Fibroblast of upper back skin (primary cell): ENCODE measurements around the gene ENAH.
"Not testable (repeated sequence)": the region's sequence is repeated elsewhere in the genome, so short reads cannot be mapped to it uniquely, and the experiment has no call there.

ENCODE experiments used
- DNase-seq: peaks from one replicate; pipeline ENCODE4 v3.0.0-alpha.2; 2013

Gene ENAH

DNA sequence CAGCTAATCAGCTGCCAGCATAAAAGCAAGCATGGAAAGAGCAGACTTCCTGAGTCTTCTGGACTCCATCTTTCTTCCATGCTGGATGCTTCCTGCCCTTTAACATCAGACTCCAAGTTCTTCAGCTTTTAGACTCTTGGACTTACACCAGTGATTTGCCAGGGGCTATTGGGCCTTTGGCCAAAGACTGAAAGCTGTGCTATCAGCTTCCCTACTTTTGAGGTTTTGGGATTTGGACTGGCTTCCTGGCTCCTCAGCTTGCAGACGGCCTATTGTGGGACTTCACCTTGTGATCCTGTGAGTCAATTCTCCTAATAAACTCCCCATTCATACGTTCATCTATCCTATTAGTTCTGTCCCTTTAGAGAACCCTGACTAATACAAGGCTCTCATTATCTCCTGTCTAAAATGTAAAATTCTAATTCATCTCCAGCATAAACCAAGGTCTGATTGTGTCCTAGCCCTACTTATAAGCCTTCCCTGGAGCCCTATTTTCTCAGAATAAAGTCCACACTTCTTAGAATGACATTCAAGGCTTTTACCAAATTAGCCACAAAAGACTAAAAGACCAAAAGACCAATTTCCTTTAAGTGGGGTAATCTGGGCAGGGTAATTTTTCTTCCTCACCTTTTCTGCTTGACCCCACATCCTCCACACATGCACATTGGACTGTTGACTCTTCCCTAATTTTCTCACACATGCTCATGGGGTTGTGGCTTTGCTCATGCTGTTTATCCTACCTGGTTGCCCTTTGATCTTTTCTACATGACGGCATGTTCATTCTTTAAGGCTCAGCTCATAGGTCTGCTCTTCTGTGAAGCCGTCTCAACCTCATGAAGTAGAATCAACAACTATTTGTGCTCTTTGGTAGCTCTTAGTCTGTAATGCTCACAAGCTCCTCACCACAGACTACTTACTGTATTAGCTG is 18.1 kb upstream of the ENAH start:
- DNase-seq: peak; percentile 30

DNA sequence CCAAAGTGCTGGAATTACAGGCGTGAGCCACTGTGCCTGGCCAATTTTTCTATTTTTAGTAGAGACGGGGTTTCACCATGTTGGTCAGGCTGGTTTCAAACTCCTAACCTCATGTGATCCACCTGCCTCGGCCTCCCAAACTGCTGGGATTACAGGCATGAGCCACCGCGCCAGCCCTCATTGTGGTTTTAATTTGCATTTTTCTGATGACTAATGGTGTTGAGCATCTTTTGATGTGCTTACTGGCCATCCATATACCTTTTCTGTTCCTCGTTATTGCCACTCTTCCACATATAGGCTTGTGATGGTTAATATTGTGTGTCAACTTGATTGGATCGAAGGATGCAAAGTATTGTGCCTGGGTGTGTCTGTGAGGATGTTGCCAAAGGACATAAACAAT is 17.4 kb upstream of the ENAH start:
- DNase-seq: no peak

GRCh38 chr1:225668222-225668621 is 15.3 kb upstream of the ENAH start:
- DNase-seq: no peak

DNA sequence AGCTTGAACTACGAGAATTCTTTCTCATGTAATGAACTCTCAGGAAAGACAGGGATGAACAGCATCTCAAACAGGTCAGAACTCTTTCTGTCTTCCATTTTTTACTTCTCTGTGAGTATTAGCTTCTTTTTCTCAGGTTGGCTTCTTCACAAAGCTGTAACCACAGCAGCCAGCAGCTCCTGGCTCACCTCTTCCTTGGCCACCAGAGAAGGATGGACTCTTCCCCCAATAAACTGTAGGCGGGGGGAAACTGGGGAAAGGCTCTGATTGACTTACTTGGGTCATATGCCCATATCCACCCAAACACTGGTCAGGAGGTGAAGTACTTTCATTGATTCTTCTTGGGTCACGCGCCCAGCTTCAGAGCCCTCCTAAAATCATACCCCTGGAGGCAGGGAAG is 14.4 kb upstream of the ENAH start:
- no peak for DNase-seq

DNA sequence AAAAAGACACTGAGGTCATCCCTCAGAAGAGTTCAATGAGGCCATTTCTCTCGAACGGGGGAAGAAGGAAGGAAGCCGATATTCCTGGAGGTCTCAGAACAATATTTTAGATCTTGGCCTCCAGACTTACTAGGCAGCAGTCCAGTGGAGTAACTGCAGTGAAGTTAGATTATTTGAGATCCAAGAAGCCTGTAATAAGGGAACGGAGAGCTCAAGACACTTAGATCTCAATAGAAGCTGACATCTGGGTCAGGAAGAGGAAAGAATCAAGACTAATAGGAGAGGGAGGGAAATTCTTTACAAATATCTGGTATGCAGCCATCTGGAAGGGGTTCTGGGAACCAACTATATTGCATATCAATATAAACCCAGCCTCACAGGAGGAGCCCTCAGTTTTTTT is 13.6 kb upstream of the ENAH start:
- no peak for DNase-seq

DNA sequence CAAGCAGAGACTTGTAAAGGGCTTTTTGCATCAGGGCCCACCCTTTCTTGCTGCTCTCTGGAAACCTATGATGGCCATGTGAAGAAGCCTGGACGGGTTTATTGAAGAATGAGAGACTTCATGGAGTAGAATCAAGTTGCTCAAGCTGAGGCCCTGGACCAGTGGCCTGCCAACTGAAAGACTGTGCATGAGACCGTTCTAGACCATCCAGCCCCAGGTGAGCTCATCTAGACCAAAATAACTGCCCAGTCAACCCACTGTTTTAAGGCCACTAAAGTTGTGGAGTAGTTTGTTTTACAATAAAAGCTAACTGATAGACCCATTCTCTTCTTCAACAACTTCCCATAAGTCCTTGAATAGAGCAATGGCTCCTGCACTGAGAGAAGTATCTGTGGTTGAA is 11.8 kb upstream of the ENAH start:
- no peak for DNase-seq

GRCh38 chr1:225662155-225662554 is 9.2 kb upstream of the ENAH start:
- DNase-seq: no peak

DNA sequence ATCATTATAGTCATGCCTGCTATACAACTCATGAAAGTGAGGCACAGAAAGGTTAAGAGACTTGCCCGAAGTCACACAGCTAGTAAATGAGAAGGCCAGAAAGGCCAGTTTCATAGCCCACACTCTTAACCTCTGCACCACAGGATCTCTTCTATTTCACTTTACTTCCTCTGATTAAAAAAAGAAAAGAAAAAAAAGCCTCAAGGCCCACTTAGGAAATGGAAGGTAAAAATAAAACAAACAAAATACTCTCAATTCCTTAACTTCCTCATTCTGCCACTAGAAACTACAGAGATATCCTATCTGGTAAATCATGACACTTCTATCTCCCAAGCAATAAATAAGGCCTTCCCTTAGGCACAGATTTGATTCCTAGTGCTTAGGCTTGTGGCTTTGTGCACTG is 7.6 kb upstream of the ENAH start:
- DNase-seq: no peak

- DNase-seq: peak; percentile 83
Observed at GRCh38 chr1:225658041-225658440, 5.1 kb upstream of the ENAH start.

DNA sequence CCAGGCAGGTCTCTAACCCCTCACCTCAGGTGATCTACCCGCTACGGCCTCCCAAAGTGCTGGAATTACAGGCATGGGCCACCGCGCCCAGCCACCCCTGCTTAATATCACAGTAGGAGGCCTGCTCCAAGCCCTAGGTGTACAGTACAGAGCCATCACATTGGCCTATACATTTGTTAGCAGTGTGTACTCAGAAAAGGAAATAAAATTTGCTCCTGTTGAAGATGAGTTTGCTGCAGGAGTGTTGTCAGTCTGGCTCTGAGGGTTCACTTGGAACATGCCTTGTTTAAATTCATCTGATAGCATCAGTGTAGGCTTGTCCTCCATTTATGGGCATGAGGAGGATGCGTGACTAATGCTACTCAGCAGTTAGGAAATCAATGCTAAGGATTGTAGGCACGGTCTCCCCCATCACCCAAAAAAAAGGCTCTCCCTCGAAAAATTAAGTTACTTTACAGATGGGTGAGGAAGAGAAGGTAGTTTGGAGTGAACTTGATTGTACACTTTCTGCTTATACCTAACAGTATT is 4.6 kb upstream of the ENAH start:
- DNase-seq: peak; percentile 93

DNA sequence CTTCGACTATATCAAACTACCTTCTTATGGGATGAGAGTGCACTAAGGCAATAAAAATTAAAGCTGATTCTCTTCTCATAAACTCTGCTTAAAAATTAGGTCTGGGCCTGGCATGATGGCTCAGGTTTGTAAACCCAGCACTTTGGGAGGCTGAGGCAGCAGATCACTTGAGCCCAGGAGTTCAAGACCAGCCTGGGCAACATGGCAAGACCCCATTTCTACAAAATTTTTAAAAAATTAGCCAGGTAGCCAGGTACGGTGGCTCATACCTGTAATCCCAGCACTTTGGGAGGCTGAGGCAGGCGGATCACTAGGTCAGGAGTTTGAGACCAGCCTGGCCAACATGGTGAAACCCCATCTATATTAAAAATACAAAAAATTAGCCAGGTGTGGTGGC is 3.3 kb upstream of the ENAH start:
- DNase-seq: not testable (repeated sequence)

DNA sequence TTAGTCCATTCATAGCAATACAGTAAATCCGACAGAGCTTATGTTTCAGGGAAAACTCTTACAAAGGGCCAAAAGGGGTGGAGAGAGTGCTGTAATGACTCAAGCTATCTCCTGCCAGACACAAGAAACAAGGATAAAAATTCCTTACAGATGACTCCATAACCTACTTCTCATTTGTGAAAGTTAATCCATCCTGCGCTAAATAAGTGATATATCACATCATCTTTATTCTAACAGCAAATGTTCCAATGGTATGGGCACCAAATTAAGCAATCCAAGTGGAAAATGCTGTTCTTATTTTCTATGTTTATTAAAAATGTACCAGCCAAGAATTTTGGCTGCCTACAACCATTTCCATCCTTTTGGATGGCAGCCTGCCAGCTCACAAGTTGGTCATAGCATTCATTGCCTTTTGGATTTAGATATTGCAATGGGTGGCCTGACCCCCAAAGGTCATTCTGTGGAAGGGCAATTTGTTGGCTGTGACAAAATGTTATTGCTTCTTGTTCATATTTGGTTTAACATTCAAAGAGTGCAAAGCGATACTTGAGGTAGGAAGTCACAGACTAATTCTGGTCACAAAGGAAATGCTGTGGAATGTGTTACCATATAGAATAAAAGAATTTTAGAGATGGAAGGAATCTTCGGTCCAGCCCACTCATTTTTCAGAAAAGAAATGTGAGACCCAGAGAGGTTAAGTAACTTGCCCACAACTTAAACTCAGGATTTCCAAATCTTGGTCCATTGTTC is 2.8 kb upstream of the ENAH start:
- peak; percentile 99 for DNase-seq

GRCh38 chr1:225654688-225655508 is 2.0 kb upstream of the ENAH start:
- no peak for DNase-seq

DNA sequence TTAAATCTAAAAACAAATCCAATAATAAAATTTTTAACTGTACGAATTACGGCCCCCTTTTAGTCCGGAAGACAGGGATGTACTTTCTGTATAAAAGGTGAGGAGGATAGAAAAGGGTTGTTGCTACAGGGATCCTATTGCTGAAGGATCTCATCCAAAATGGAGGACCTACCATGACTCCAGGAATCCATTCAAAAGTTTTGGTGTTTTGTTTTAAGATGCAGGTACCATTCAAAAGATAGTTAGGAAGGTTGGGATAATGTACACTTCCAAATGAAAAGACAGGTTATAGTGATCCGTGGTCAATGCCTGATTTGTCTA is 1.3 kb upstream of the ENAH start:
- DNase-seq: no peak

DNA sequence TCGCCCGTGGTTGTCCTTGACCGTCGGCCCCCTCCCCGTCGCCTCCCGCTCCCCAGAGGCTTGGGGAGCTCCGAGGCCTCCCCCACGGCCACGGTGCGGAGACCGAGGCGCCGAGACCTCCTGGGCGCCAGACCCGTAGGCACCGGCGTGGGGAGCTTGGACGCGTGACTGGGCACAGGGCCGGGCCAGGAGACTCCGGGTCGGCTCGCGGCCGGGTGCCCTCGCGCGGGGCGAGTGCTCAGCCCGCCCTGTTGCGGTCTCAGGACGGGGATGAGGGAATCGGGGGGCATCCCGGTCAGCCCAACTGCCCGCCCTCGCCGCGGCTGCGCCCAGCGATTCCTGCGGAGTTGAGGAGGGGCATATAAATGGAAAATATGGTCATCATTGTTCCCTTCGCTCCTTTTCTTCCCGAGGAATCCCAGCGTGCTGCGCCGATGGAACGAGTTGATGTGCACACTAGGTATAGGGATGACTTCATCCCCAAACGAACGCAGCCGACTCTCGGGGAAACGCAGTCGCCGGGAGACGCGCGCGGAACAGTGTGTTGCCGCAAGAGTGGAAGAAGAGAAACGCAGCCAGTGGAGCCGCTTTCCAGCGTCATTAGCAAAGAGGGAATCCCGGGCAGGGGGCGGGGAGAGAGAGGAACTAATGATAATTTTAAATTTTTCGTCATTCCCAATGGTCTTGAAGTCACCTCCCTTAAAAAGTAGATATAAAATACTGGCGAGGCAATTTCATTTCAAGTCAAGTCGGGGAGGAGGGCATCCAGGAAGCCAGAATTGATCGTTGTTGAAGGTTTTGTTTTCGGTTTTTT is 747 bp upstream of the ENAH start:
- peak; percentile 74 for DNase-seq

DNA sequence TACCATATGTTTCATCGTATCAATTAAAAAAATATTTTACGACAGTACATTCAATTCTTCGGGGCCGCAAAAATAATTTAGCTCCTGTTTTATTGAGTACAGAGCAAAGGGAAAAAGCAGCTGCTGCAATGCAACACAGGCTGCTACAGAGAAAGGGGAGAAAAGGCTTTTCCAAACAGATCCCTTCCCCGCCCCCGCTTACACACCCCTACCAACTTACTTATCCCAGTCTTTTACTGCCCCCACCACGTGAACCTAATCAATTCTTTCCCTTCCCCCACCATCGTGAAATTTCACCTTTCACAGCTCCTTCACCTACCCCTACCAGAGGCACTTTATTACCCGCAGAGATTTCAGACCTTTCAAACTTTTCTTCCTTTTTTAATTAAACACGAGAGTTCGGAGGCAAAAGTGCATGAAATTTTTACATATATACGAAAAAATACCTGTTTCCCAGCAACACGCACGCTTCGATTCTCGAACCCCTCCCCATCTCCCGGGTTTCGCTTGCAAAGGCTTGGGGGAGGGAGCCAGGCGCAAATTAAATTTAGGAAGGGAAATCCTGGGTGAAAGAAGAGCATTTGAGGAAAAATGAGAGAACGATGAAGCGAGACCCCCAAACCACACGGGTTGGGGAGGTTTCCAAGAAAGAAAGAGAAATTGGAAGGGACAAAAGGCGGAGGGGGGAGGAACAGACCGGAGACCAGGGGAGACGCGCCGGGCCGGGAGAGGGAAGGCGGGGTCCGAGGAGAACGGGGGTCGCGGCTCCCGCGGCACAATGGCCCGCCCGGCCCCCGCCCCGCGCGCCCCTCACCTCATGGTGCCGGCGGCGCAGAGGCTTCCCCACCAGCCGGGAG is 823 bp downstream of the ENAH start:
- no peak for DNase-seq

DNA sequence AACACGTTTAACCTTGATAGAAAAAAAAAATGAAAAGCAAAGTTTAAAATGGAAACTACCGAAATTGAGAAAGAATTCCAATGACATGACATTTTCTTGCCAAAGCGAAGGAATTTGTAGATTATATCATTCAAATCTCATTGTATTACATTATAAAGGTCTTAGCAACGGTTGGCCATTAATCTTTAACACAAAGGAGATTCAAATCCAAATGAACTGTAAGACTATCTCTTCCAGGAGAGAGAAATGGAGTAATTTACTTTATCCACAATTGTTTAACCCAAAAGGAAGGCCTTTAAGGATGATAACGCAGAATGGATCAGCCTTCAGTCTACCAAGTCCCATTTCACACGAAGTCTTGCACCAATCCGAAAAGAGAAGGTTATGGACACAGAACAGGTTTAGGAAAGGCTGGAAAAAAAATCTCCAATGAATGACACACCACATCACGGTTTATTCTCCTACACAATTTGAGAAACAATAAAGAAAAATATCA is 1.5 kb downstream of the ENAH start:
- DNase-seq: no peak

GRCh38 chr1:225650179-225650578 is 2.7 kb downstream of the ENAH start:
- no peak for DNase-seq

DNA sequence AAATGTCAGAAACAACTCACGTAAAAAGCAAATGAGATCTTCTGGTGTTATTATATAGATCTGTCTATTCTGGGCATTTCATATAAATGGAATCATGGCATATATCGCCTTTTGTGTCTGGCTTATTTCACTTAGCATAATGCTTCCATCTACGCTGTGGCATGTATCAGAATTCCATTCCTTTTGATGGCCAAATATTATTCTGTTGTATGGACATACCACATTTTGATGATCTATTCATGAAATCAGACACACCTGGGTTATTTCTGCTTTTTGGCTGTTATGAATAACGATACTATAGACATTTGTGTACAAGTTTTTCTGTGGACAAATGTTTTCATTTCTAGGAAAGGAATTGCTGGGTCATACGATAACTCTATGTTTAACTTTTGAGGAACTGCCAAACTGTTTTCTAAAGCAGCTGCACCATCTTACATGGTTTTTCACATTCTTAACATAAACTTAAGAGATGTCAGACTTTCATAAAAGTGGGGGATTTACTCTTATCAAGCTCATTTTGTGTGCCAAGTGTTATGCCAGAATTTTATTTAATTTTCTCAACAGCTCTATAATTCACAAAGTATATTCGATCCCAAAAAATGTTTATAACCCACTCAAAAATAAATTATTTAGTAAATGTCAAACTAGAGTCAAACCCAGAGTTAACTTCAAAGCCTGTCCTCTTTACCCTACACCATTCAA is 7.6 kb downstream of the ENAH start:
- DNase-seq: no peak

DNA sequence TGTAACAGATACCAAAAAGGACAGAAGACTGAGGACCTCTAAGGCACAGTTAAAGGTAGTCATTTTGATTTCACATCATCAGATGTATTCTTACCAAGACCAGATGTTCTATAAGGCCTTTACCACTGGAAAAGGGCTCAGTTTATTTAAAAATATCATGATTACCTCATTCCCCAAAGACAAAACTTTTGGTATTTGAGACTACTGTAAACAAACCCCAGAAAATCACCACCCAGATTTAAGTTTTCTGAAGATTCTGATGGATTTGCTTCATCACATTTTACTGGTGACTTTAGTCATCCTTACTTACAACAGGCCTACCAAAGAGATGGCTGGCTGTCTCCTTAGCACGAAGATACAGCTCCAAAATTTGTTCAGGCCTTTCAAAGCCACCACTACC is 8.3 kb downstream of the ENAH start:
- DNase-seq: no peak

- DNase-seq: no peak
Observed at GRCh38 chr1:225642177-225642576, 10.7 kb downstream of the ENAH start.
